GM19240 (cell line): ENCODE results near the gene NRGN.

Experiments used
- DNase-seq: peaks from one replicate; pipeline ENCODE4 v3.0.0; 2011; ENCODE audit warnings: low spot score; ENCODE audit not compliant: insufficient read length

NRGN gene

DNA sequence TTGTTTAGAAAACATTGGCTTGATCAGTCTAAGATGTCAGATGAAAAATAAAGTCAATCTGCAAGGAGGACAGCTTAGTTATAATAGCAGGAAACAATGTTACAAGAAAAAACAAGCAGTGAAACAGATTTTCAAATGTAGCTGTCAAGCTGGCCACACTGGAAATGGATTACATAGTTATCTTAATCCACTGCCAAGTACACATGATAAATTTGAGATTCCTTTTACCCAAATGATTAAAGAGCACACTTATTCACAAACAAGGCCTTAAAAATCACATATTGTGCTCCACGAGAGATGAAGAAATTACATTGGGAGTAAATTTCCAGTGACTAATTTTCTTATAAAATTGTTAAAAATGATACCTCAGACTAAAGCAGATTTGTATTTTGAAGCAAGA lies 39.8 kb downstream of the NRGN start:
- no peak for DNase-seq

GRCh38 chr11:124783002-124783401 lies 43.3 kb downstream of the NRGN start:
- DNase-seq, result no peak

- DNase-seq, result no peak
These were observed 44.3 kb downstream of the NRGN start for GRCh38 chr11:124784051-124784450.

GRCh38 chr11:124788521-124788920 lies 48.8 kb downstream of the NRGN start:
- DNase-seq, result no peak

DNA sequence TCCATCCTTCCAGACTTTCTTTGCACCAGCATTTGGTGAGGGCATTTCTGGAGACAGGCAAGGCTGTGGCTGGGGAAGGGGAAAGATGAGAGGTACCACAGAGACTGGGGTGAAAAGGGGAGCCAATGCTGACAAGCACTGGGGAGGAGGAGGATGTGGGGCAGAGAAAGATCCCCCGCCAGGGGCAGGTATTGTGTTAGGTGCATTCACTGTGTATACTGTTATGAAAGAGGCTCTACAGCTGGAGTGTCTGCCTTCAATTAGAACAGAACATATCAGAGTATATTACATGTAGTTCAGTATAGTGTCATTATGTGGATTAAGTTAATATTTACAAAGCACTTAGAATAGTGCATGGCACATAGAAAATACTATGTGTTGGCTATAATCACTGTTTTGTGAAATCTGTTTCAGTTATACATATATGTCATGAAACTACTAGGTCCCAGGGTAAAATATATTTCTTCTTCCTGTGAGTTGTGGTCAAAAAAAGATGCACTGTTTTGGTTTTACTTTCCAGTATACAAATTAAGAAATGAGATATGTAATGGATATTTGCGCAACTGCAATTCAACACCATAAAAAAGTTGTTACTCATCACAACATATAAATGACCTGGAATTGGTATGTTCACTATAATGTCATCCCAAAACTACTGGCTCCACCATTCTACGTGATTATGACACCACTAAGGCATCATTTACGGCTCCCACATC lies 52.0 kb downstream of the NRGN start:
- DNase-seq, result no peak

GRCh38 chr11:124793466-124794278 lies 53.9 kb downstream of the NRGN start:
- no peak for DNase-seq

- no peak for DNase-seq
These were observed 56.6 kb downstream of the NRGN start for GRCh38 chr11:124796312-124796711.
